HL-60 (cell line): ENCODE results near the gene ZNF497.
"Not testable (repeated sequence)": the region's sequence is repeated elsewhere in the genome, so short reads cannot be mapped to it uniquely, and the experiment has no call there.

ENCODE experiments used
- DNase-seq, 2 experiments: peaks; one replicate each; pipeline ENCODE4 v3.0.0-alpha.2; 2010 to 2020; ENCODE audit warnings: low read depth in 1 of 2, low spot score in 1 of 2
- H3K27ac ChIP-seq: fragments of 250-450 bp; sonication (Bioruptor Pico); replicated peaks from 2 replicates; pipeline ENCODE4 v1.5.1; 2020; ENCODE audit warnings: mild to moderate bottlenecking, moderate library complexity
- H3K27me3 ChIP-seq: fragments of 250-450 bp; sonication (Bioruptor Pico); 2 replicates; pipeline ENCODE4 v1.5.1; 2021; ENCODE audit warnings: mild to moderate bottlenecking, moderate library complexity; ENCODE audit not compliant: insufficient read depth, poor library complexity, severe bottlenecking
- H3K4me3 ChIP-seq: replicated peaks from 2 replicates; pipeline ENCODE4 v1.5.1; 2011; ENCODE audit warnings: mild to moderate bottlenecking, control low read depth, low read length; ENCODE audit not compliant: insufficient read depth
- CTCF ChIP-seq: IDR thresholded peaks from one replicate; pipeline ENCODE4 v1.5.1; 2011; ENCODE audit warnings: low read length, control low read depth, inconsistent platforms; ENCODE audit not compliant: insufficient read depth
- GABPA ChIP-seq: IDR thresholded peaks from 2 replicates; pipeline ENCODE4 v1.6.1; 2012; ENCODE audit warnings: low read depth
- POLR2AphosphoS5 ChIP-seq: IDR thresholded peaks from 2 replicates; pipeline ENCODE4 v1.6.1; 2012; ENCODE audit warnings: low read depth
- REST ChIP-seq: IDR thresholded peaks from 2 replicates; pipeline ENCODE4 v1.6.1; 2012; ENCODE audit warnings: low read depth; ENCODE audit not compliant: insufficient replicate concordance
- SPI1 ChIP-seq: IDR thresholded peaks from 2 replicates; pipeline ENCODE4 v1.6.1; 2012; ENCODE audit warnings: low read depth, mild to moderate bottlenecking, borderline replicate concordance

Gene ZNF497

GRCh38 chr19:58407658-58408151 lies 45.2 kb upstream of the ZNF497 start:
- no peaks in the 10 kb centered on the region for H3K27me3 ChIP-seq
- no peak for DNase-seq

GRCh38 chr19:58406818-58407657 lies 44.5 kb upstream of the ZNF497 start:
- DNase-seq = peak in 1 of 2 experiments; percentile 12
- no peaks in the 10 kb centered on the region for H3K27me3 ChIP-seq
- H3K27ac ChIP-seq = peak overlapping the region; percentile 93
- H3K4me3 ChIP-seq = peak overlapping the region; percentile 83
- TF ChIP-seq GABPA (no peak), POLR2AphosphoS5 (no peak), REST (no peak), CTCF (no peak), SPI1 (no peak)

More at GRCh38 chr19:58407658-58408151, 45.2 kb upstream of the ZNF497 start:
- Histone ChIP-seq H3K4me3 (peak overlapping the region; percentile 83), H3K27ac (peak overlapping the region; percentile 93)
- no peak for TF ChIP-seq POLR2AphosphoS5
- TF ChIP-seq REST = no peak
- TF ChIP-seq GABPA = no peak
- TF ChIP-seq SPI1 = no peak
- no peak for TF ChIP-seq CTCF

- not testable (repeated sequence) for H3K4me3 ChIP-seq, H3K27me3 ChIP-seq, H3K27ac ChIP-seq, DNase-seq
Measured at GRCh38 chr19:58403920-58404478, 41.4 kb upstream of the ZNF497 start.

GRCh38 chr19:58401840-58402421 lies 39.4 kb upstream of the ZNF497 start:
- TF ChIP-seq REST (no peak), GABPA (no peak), SPI1 (no peak), CTCF (no peak), POLR2AphosphoS5 (no peak)
- peak overlapping the region; percentile 73 for H3K4me3 ChIP-seq
- DNase-seq = no peak
- H3K27ac ChIP-seq = peak overlapping the region; percentile 61
- no peaks in the 10 kb centered on the region for H3K27me3 ChIP-seq
